ENCODE measurements around the gene HS2ST1.

- TF ChIP-seq POLR2A (IDR thresholded peaks at IDR 0.05) = no peak
- no peak for TF ChIP-seq CTCF (IDR thresholded peaks at IDR 0.05)
Observed at GRCh38 chr1:86938855-86939254, 24.4 kb downstream of the HS2ST1 start.

All from thyroid gland (tissue), 4 donors.